ENCODE results near the gene UCN2.
"Not testable (repeated sequence)": the region's sequence is repeated elsewhere in the genome, so short reads cannot be mapped to it uniquely, and the experiment has no call there.

Gene UCN2

GRCh38 chr3:48553361-48553760 is 10.2 kb downstream of the UCN2 start:
- peaks cover 22% of the 10 kb centered on the region for H3K4me1 Mint-ChIP-seq
- peak overlapping the region; percentile 23 to 51 (median 40) for H3K4me3 Mint-ChIP-seq
- H3K36me3 Mint-ChIP-seq (ENCODE audit: low read depth), result peaks cover 3% of the 10 kb centered on the region
- TF ChIP-seq, protein P1, sequence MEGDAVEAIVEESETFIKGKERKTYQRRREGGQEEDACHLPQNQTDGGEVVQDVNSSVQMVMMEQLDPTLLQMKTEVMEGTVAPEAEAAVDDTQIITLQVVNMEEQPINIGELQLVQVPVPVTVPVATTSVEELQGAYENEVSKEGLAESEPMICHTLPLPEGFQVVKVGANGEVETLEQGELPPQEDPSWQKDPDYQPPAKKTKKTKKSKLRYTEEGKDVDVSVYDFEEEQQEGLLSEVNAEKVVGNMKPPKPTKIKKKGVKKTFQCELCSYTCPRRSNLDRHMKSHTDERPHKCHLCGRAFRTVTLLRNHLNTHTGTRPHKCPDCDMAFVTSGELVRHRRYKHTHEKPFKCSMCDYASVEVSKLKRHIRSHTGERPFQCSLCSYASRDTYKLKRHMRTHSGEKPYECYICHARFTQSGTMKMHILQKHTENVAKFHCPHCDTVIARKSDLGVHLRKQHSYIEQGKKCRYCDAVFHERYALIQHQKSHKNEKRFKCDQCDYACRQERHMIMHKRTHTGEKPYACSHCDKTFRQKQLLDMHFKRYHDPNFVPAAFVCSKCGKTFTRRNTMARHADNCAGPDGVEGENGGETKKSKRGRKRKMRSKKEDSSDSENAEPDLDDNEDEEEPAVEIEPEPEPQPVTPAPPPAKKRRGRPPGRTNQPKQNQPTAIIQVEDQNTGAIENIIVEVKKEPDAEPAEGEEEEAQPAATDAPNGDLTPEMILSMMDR (IDR thresholded peaks at IDR 0.05; ENCODE audit: unreplicated experiment in 3 of 3), result no peak
- no peaks in the 10 kb centered on the region for H3K27me3 Mint-ChIP-seq (ENCODE audit: low read depth)
- H3K9me3 Mint-ChIP-seq, result no peaks in the 10 kb centered on the region
- H3K27ac Mint-ChIP-seq, result no peak overlapping the region

DNA sequence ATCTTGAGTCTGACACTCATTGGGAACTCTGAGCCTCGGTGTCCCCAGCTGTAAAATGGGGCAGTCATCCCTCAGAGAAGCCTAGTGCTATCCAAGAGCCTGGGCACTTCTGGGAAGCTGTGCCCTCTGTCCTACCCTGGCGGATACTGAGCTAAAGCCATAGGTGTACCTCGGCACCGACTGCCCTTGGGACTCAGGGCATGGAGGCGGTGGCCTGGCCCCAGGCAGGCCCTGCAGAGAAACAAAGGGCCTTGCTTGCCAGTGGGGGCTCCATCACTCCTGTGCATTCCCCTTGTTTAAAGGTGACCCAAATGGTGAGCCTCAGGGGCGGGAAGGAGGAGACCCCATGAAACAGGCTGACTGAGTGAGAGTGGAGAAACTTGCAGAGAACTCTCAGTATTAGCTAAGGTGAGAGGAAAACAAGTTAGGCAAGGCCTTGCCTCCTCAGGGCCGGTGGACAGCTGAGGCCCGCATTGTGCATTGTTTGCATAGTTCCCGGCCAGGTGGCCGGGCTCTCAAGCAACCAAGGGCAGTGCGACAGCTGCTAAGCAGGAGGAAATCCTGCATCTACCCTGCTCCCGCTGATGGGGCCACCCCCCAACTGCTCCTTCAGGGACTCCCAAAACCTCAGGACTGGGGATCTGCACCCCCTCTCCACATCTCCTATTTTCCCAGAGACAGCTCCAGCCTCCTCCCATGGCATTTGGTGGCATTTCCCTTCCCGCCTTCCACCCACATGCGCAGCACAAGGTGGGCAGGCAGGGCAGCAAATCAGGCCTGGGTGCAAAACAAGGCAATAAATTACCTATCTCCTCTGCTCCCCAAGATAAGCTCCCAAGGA is 11.2 kb downstream of the UCN2 start:
- Mint-ChIP-seq H3K36me3 (ENCODE audit: low read depth) (peaks cover 3% of the 10 kb centered on the region), H3K27ac (peak overlapping the region in 1 of 3 experiments; percentile 19), H3K4me1 (peaks cover 21% of the 10 kb centered on the region), H3K27me3 (ENCODE audit: low read depth) (no peaks in the 10 kb centered on the region), H3K4me3 (no peak overlapping the region), H3K9me3 (no peaks in the 10 kb centered on the region)
- TF ChIP-seq, protein P1 (IDR thresholded peaks at IDR 0.05; ENCODE audit: unreplicated experiment in 3 of 3), result no peak

DNA sequence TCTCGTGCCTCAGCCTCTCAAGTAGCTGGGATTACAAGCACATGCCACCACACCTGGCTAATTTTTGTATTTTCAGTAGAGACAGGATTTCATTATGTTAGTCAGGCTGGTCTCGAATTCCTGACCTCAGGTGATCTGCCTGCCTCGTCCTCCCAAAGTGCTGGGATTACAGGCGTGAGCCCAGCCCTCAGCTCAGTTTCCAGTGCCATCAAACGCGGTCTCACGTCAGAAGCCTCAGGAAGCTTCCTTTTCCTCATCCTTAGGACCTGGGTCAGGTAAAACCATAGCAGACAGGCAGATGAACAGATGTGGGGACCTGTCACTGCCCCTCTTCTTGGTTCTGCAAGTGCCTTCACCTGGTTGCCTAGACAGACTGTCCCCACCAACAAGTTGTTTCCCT is 11.9 kb downstream of the UCN2 start:
- not testable (repeated sequence) for H3K9me3 Mint-ChIP-seq; H3K27ac Mint-ChIP-seq; H3K4me3 Mint-ChIP-seq; H3K27me3 Mint-ChIP-seq (ENCODE audit: low read depth); H3K36me3 Mint-ChIP-seq (ENCODE audit: low read depth)
- H3K4me1 Mint-ChIP-seq, result peaks cover 18% of the 10 kb centered on the region

DNA sequence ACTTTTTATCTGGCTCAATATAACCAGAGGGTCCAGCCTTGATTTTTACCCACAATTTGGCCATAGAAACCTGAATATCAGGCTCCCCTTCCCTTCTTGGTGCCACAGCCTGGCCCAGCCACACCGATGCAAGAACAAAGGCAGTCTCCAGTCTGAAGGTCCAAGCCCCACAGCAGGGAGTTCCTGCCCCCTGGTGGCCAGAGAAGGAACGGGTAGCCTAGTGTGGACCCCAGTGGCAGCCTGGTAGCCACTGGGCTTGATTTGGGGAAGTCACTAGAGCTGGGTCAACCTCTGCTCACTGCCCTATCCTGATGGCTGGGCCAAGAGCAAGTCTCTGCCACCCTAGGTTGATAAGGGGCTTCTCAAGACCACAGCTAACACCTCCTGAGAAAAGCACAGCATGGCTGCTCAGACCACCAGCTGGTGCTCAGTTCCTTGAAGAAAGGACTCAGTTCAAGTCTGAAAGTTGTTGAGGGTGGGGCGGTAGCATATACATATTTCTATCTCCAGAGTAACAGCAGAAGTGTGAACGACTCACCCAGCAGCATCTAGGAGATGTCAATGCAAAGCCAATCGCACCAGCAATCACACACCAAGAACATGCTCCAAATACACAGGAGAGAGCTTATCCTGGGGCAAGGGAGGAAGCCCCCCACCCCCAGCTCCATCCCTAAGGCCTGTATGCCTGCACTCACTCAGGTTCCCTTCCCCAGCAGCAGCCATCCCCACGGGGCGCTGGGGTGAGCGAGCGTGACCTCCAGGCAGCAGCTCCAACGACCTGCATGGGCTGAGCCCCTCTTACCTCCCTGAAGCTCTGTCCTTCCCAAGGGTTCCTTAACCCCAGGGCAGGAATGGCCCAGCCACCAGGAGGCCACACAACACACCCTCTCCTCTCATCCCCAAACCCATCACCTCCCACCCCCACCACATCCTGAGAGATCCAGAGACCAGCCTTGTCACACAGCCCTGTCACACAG is 14.6 kb downstream of the UCN2 start:
- H3K4me1 Mint-ChIP-seq, result peaks cover 10% of the 10 kb centered on the region
- no peak overlapping the region for H3K4me3 Mint-ChIP-seq
- no peaks in the 10 kb centered on the region for H3K27me3 Mint-ChIP-seq (ENCODE audit: low read depth)
- TF ChIP-seq, protein P1 (IDR thresholded peaks at IDR 0.05; ENCODE audit: unreplicated experiment in 3 of 3), result peak; percentile 78 to 82 (median 81)
- no peaks in the 10 kb centered on the region for H3K9me3 Mint-ChIP-seq
- H3K27ac Mint-ChIP-seq, result peak overlapping the region in 1 of 3 experiments; percentile 57
- peaks cover 15% of the 10 kb centered on the region for H3K36me3 Mint-ChIP-seq (ENCODE audit: low read depth)

- peaks cover 22% of the 10 kb centered on the region for H3K36me3 Mint-ChIP-seq (ENCODE audit: low read depth)
- H3K4me1 Mint-ChIP-seq, result peaks cover 15% of the 10 kb centered on the region
- H3K27me3 Mint-ChIP-seq (ENCODE audit: low read depth), result no peaks in the 10 kb centered on the region
- no peak overlapping the region for H3K4me3 Mint-ChIP-seq
- H3K27ac Mint-ChIP-seq, result peak overlapping the region in 1 of 3 experiments; percentile 15
- TF ChIP-seq, protein P1 (IDR thresholded peaks at IDR 0.05; ENCODE audit: unreplicated experiment in 3 of 3), result no peak
- no peaks in the 10 kb centered on the region for H3K9me3 Mint-ChIP-seq
Observed at GRCh38 chr3:48548126-48548525, 15.5 kb downstream of the UCN2 start.

- no peak overlapping the region for H3K27ac Mint-ChIP-seq
- peaks cover 38% of the 10 kb centered on the region for H3K36me3 Mint-ChIP-seq (ENCODE audit: low read depth)
- TF ChIP-seq, protein P1 (IDR thresholded peaks at IDR 0.05; ENCODE audit: unreplicated experiment in 3 of 3), result no peak
- no peaks in the 10 kb centered on the region for H3K27me3 Mint-ChIP-seq (ENCODE audit: low read depth)
- no peak overlapping the region for H3K4me3 Mint-ChIP-seq
- no peaks in the 10 kb centered on the region for H3K9me3 Mint-ChIP-seq
- peaks cover 14% of the 10 kb centered on the region for H3K4me1 Mint-ChIP-seq
Observed at GRCh38 chr3:48546203-48546829, 17.3 kb downstream of the UCN2 start.
